ENCODE measurements around the gene HLA-E. TPM values are rescaled to one million over a fixed set of nuclear protein-coding genes. Genes with fewer than 3 reads are reported as not detected.

Gene HLA-E
- total and polyA plus RNA-seq, 2 of the 13 experiments (the other 11 are each of a cell fraction or from before 2014, with no cell fraction given): 45.2 to 90.4 TPM

GRCh38 chr6:30450909-30451841, 38.1 kb upstream of the HLA-E start (continued):
- peak; percentile 38; the same call in 1 of the 2 replicates for TF ChIP-seq FOXA3 (CRISPR knock-in tag; IDR thresholded peaks at IDR 0.05)
- no peak for TF ChIP-seq ZNF121 (CRISPR knock-in tag; IDR thresholded peaks at IDR 0.05)
- peak; percentile 28; the same call in 1 of the 2 replicates for TF ChIP-seq TBX2 (CRISPR knock-in tag; IDR thresholded peaks at IDR 0.05; ENCODE audit: borderline replicate concordance)
- peak; percentile 63 for TF ChIP-seq GATAD2A (CRISPR knock-in tag; IDR thresholded peaks at IDR 0.05)
- no peak for TF ChIP-seq ZNF777 (CRISPR knock-in tag; IDR thresholded peaks at IDR 0.05)
- no peak for TF ChIP-seq ZFP36 (IDR thresholded peaks at IDR 0.05; ENCODE audit: borderline replicate concordance, low read depth, low read length, partially characterized antibody)

- no TSS peak for BruUV-seq (replicated peaks)
- no peak overlapping the region for H3K4me3 ChIP-seq (replicated peaks in 1 of 3; ENCODE audit: insufficient read depth in 1 of 3, low read depth in 2 of 3, low read length in 3 of 3)
- H3K9ac ChIP-seq (ENCODE audit: insufficient read depth, low read depth, low read length): no peak overlapping the region
- no peak overlapping the region for H3K4me2 ChIP-seq (ENCODE audit: low read depth, low read length)
- CTCF ChIA-PET (ENCODE audit: low intra/inter-chr PET ratio, low total read pairs): interaction anchor here (0.8 to 1.6 kb wide), 6 partner anchors 29 to 95 kb away, joined by 3 to 9 read pairs (median 3); no protein-coding TSS in a partner anchor
- ATAC-seq (no peak), DNase-seq (ENCODE audit: low spot score) (no peak), FAIRE-seq (no peak)
- H3K4me1 ChIP-seq (ENCODE audit: insufficient read depth, low read length): peaks cover 17% of the 10 kb centered on the region
- no peak overlapping the region for H2AFZ ChIP-seq (ENCODE audit: low read length)
- no peak for TF ChIP-seq ZNF713 (CRISPR knock-in tag; IDR thresholded peaks at IDR 0.05)
- 0 out of 2 replicates have a peak, but pooled peaks have one; percentile 6 for TF ChIP-seq ZSCAN21 (CRISPR knock-in tag; IDR thresholded peaks at IDR 0.05; ENCODE audit: borderline replicate concordance)
- no peaks in the 10 kb centered on the region for H3K9me3 ChIP-seq (ENCODE audit: low read length)
- in situ Hi-C loops (cut with HindIII; ENCODE audit: extremely low pct_ligation_motif_present, low pct_unique_long_range_greater_than_20kb): loop anchor here (25.0 kb wide), 1 partner anchor 634 kb away; no protein-coding TSS in a partner anchor
- intact Hi-C loops (cut with micrococcal nuclease; ENCODE audit: unreplicated experiment): no loop called here
- no peak overlapping the region for H3K27ac ChIP-seq (ENCODE audit: extremely low read length, insufficient read depth, low read length)
- POLR2A ChIA-PET: no interaction called here
- H3K36me3 ChIP-seq (replicated peaks in 1 of 2; ENCODE audit: control insufficient read depth in 1 of 2, insufficient read depth in 2 of 2, low read length in 2 of 2): no peaks in the 10 kb centered on the region
- H4K20me1 ChIP-seq (ENCODE audit: insufficient read depth, low read length): no peaks in the 10 kb centered on the region; the same call in 1 of the 2 replicates
- H3K79me2 ChIP-seq (ENCODE audit: insufficient read depth, low read length): no peaks in the 10 kb centered on the region
- H3K27me3 ChIP-seq (ENCODE audit: control insufficient read depth in 1 of 2, insufficient read depth in 2 of 2, low read length in 2 of 2): peaks cover 23 to 82% of the 10 kb centered on the region in 2 experiments; a peak in 4 of 5 replicates
- WGBS (ENCODE audit: low lambda C conversion rate): 75% methylated on average over 38 of the region's 41 CpGs
Measured at GRCh38 chr6:30452736-30453507, 36.4 kb upstream of the HLA-E start.
